Psoas muscle (tissue), 8 donors: ENCODE results near the gene PCBD1. TPM values are rescaled to one million over a fixed set of nuclear protein-coding genes. Genes with fewer than 3 reads are reported as not detected.

Source experiments
- ATAC-seq, 4 donors: fragments of 200-7000 bp; cut with Tn5 transposase; one replicate each; pipeline ENCODE4 v1.9.1; 2020; ENCODE audit warnings: moderate library complexity in 3 of 4, mild to moderate bottlenecking in 2 of 4
- DNase-seq, 2 donors: peaks; one replicate each; pipeline ENCODE4 v3.0.0-alpha.2; 2020
- H3K27ac ChIP-seq: fragments of 200-600 bp; one replicate; pipeline ENCODE4 v1.8.0; 2022
- H3K27me3 ChIP-seq, 3 donors: fragments of 200-600 bp in 1 of 3; one replicate each; pipeline versions ENCODE4 v1.6.1 to v1.8.0; 2013 to 2022; ENCODE audit warnings: low read length in 2 of 3, mild to moderate bottlenecking in 2 of 3, moderate library complexity in 1 of 3; ENCODE audit not compliant: insufficient read depth in 3 of 3
- H3K36me3 ChIP-seq, 2 donors: fragments of 200-600 bp in 1 of 2; one replicate each; pipeline versions ENCODE4 v1.6.1 to v1.8.0; 2013 to 2022; ENCODE audit warnings: low read depth in 1 of 2, mild to moderate bottlenecking in 1 of 2, moderate library complexity in 1 of 2; ENCODE audit not compliant: insufficient read depth in 1 of 2
- H3K4me1 ChIP-seq: fragments of 200-600 bp; one replicate; pipeline ENCODE4 v1.8.0; 2022
- H3K4me3 ChIP-seq: fragments of 200-600 bp; one replicate; pipeline ENCODE4 v1.8.0; 2022; ENCODE audit warnings: mild to moderate bottlenecking
- H3K9me3 ChIP-seq: fragments of 200-600 bp; one replicate; pipeline ENCODE4 v1.8.0; 2022
- CTCF ChIP-seq: fragments of 200-600 bp; IDR thresholded peaks from one replicate; pipeline ENCODE4 v1.8.0; 2022; ENCODE audit warnings: antibody characterized with exemption
- WGBS, 3 donors: extraction: QIAGEN DNeasy Blood & Tissue Kit; methylation state at CpG; one replicate each; pipeline versions ENCODE4 v1.1.6 to v1.1.7; 2013; 5-methylcytosine and 5-hydroxymethylcytosine counted together
- intact Hi-C, 2 donors: fragments of 100-400 bp; cut with DNase I; formaldehyde crosslinking; loops; one replicate each; pipeline versions ENCODE4 v1.11.0 to v1.14.2; 2022
- long read RNA-seq, 2 donors: library from polyadenylated mRNA; unstranded; transcript quantifications; one replicate each; pipeline ENCODE4 v2.0.0, GENCODE V29; 2021
- polyA plus RNA-seq, 3 donors: library from polyadenylated mRNA; stranded (reverse); fragments of 200-250 nt; gene quantifications; one replicate each; pipeline ENCODE4 v1.2.3, GENCODE V29; 2013
- total RNA-seq, 4 donors: library from RNA; stranded (reverse); fragmentation: NEBNext Ultra II Directional in 2 of 4; extraction: Animal tissue kit (Norgen Biotek cat#: 25700) in 2 of 4; gene quantifications; one replicate each; pipeline versions ENCODE4 v1.2.1 to v1.2.4, GENCODE V29; 2021 to 2023
- donor health status: healthy with polysubstance abuse.
- donor health status: DM: no; HTN: no; CAD: no; lungs with moderate emphysema.
- donor health status: Bipolar disorder and iron deficiency.
- donor health status: healthy.
- donor health status: DM: yes; HTN: yes; CAD: no.
- donor health status: DM: no; HTN: no; CAD: no.
- donor health status: DM: no; HTN: no; CAD: no.
- donor health status: DM: yes; HTN: yes; CAD: no.

PCBD1 gene
- total RNA-seq (100 to 1,000 TPM in 2 of 4 donors, 10 to 100 TPM in 2; 58.9 to 133 (median 95.2) TPM), polyA plus RNA-seq (10 to 100 TPM; 53.9 to 92.5 (median 78.3) TPM)
- long read RNA-seq, donor 1, transcript PCBD1-201 (4 exons, 1,006 nt): major isoform, 62 of 75 reads
- long read RNA-seq, donor 1, partial matches to known transcripts: 7 of 75 reads
- long read RNA-seq, donor 1, other reads (novel, unspliced or antisense): 5 of 75 reads
- long read RNA-seq, donor 2, transcript PCBD1-201 (4 exons, 1,006 nt): major isoform, 51 of 59 reads
- long read RNA-seq, donor 2, partial matches to known transcripts: 1 of 59 reads
- long read RNA-seq, donor 2, other reads (novel, unspliced or antisense): 7 of 59 reads

- no peaks in the 10 kb centered on the region for H3K27me3 ChIP-seq
- intact Hi-C loops: loop anchor here in 1 of 2 donors (10.0 kb wide), 1 partner anchor 333 kb away; no protein-coding TSS in a partner anchor
- 1% methylated on average over 39 to 85 of the region's 85 CpGs for WGBS, 3 donors
- peaks cover 14% of the 10 kb centered on the region for H3K4me1 ChIP-seq
- ATAC-seq (peak; percentile 85 to 89 (median 87)), DNase-seq (peak; percentile 80 to 84)
- H3K4me3 ChIP-seq: peak within 1 kb of the TSS; percentile 81
- H3K27ac ChIP-seq: peak within 1 kb of the TSS; percentile 95
- peaks cover 4 to 30% of the 10 kb centered on the region in 2 donors for H3K36me3 ChIP-seq
- no peaks in the 10 kb centered on the region for H3K9me3 ChIP-seq
- no peak for TF ChIP-seq CTCF
Observed at GRCh38 chr10:70887804-70888800, at the start of gene PCBD1. TSS of gene PCBD1 (minus strand) at chr10:70888565. CDS start at chr10:70888533, 32 bp downstream.

- no peak for TF ChIP-seq CTCF
- Histone ChIP-seq H3K4me1 (peaks cover 7% of the 10 kb centered on the region), H3K36me3 (no peaks in the 10 kb centered on the region), H3K4me3 (no peak overlapping the region), H3K9me3 (no peaks in the 10 kb centered on the region), H3K27me3 (no peaks in the 10 kb centered on the region), H3K27ac (no peak overlapping the region)
- no peak for ATAC-seq
- DNase-seq: no peak
- intact Hi-C loops: no loop called here
- 87 to 90% (median 88%) methylated on average over 7 of the region's 7 CpGs for WGBS, 3 donors
Observed at GRCh38 chr10:70937661-70938060, 49.3 kb upstream of the PCBD1 start.

GRCh38 chr10:70936111-70936510 is 47.7 kb upstream of the PCBD1 start:
- intact Hi-C loops: no loop called here
- H3K4me1 ChIP-seq: peaks cover 6% of the 10 kb centered on the region
- DNase-seq (no peak), ATAC-seq (no peak)
- no peak overlapping the region for H3K4me3 ChIP-seq
- no peaks in the 10 kb centered on the region for H3K36me3 ChIP-seq
- no peak overlapping the region for H3K27ac ChIP-seq
- H3K9me3 ChIP-seq: no peaks in the 10 kb centered on the region
- WGBS, 3 donors: 75 to 82% (median 81%) methylated on average over 6 of the region's 6 CpGs
- TF ChIP-seq CTCF: no peak
- no peaks in the 10 kb centered on the region for H3K27me3 ChIP-seq

- Histone ChIP-seq H3K27ac (no peak overlapping the region), H3K36me3 (no peaks in the 10 kb centered on the region), H3K4me3 (no peak overlapping the region), H3K4me1 (peaks cover 1% of the 10 kb centered on the region), H3K9me3 (no peaks in the 10 kb centered on the region), H3K27me3 (no peaks in the 10 kb centered on the region)
- DNase-seq (no peak), ATAC-seq (no peak)
- 64 to 81% (median 70%) methylated on average over 10 of the region's 10 CpGs for WGBS, 3 donors
- no peak for TF ChIP-seq CTCF
- intact Hi-C loops: no loop called here
Observed at GRCh38 chr10:70935631-70936030, 47.3 kb upstream of the PCBD1 start.
